Panc1 (cell line): ENCODE data around the gene NCAPG2. TPM values are rescaled to one million over a fixed set of nuclear protein-coding genes. Genes with fewer than 3 reads are reported as not detected.

Experiments
- ATAC-seq: fragments of 200-7000 bp; cut with Tn5 transposase; 2 replicates; pipeline ENCODE4 v1.9.1; 2020; ENCODE audit warnings: mild to moderate bottlenecking, moderate library complexity
- BruUV-seq: library from RNA; stranded (reverse); fragments of 400-500 nt; replicated peaks from 2 replicates; lab custom pipeline; 2021; lab: Mats Ljungman, UMichigan
- CTCF ChIA-PET: fragments of 300-600 bp; sonication (Branson Sonifier 250); formaldehyde crosslinking; loops from one replicate; lab custom pipeline; 2022; ENCODE audit warnings: antibody characterized with exemption; lab: Charles Lee
- POLR2A ChIA-PET: fragments of 300-600 bp; sonication (Branson Sonifier 250); formaldehyde crosslinking; loops from one replicate; lab custom pipeline; 2022; ENCODE audit warnings: antibody characterized with exemption; lab: Charles Lee
- DNase-seq: peaks from one replicate; pipeline ENCODE4 v3.0.0-alpha.2; 2010; ENCODE audit warnings: low read depth, low spot score
- H3K27ac ChIP-seq: 2 replicates; pipeline ENCODE4 v1.5.1; 2011; ENCODE audit warnings: mild to moderate bottlenecking, low read length, inconsistent platforms
- H3K27me3 ChIP-seq: fragments of 200-500 bp; sonication (Bioruptor generic); 2 replicates; pipeline ENCODE4 v1.6.0; 2014; ENCODE audit warnings: low read length, inconsistent platforms; ENCODE audit not compliant: control insufficient read depth, insufficient read depth
- H3K36me3 ChIP-seq: fragments of 200-500 bp; sonication (Bioruptor generic); 2 replicates; pipeline ENCODE4 v1.5.1; 2014; ENCODE audit warnings: inconsistent platforms, mild to moderate bottlenecking, low read length, moderate library complexity; ENCODE audit not compliant: control insufficient read depth, insufficient read depth
- H3K4me1 ChIP-seq: 2 replicates; pipeline ENCODE4 v1.5.1; 2011; ENCODE audit warnings: inconsistent platforms, mild to moderate bottlenecking, low read length, moderate library complexity; ENCODE audit not compliant: control insufficient read depth, insufficient read depth
- H3K4me3 ChIP-seq, 2 experiments: 2 replicates each; pipeline ENCODE4 v1.5.1; 2011 to 2012; ENCODE audit warnings: low read depth in 2 of 2, low read length in 2 of 2, mild to moderate bottlenecking in 2 of 2, inconsistent platforms in 1 of 2, moderate library complexity in 1 of 2
- H3K9me3 ChIP-seq: fragments of 200-500 bp; sonication (Bioruptor generic); 2 replicates; pipeline ENCODE4 v1.5.1; 2014; ENCODE audit warnings: low read depth, mild to moderate bottlenecking, inconsistent platforms, low read length, moderate library complexity; ENCODE audit not compliant: control insufficient read depth, insufficient read depth
- CTCF ChIP-seq: fragments of 450-650 bp; IDR thresholded peaks from 2 replicates; pipeline ENCODE4 v1.5.1; 2017; ENCODE audit warnings: mild to moderate bottlenecking
- POLR2AphosphoS5 ChIP-seq: IDR thresholded peaks from 2 replicates; pipeline ENCODE4 v1.6.1; 2012; ENCODE audit warnings: mild to moderate bottlenecking, low read depth, low read length, moderate library complexity
- REST ChIP-seq, 2 experiments: IDR thresholded peaks; 2 replicates each; pipeline ENCODE4 v1.6.1; 2011 to 2012; ENCODE audit warnings: low read depth in 2 of 2, control low read depth in 1 of 2, low read length in 1 of 2, mild to moderate bottlenecking in 1 of 2, moderate library complexity in 1 of 2; ENCODE audit not compliant: insufficient read depth in 1 of 2
- SIN3A ChIP-seq: IDR thresholded peaks from 2 replicates; pipeline ENCODE4 v1.6.1; 2012; ENCODE audit warnings: low read depth, mild to moderate bottlenecking, low read length, moderate library complexity, borderline replicate concordance; ENCODE audit not compliant: insufficient read depth
- TCF7L2 ChIP-seq: IDR thresholded peaks from 2 replicates; pipeline ENCODE4 v1.6.1; 2011; ENCODE audit warnings: mild to moderate bottlenecking, low read depth, low read length, inconsistent platforms
- in situ Hi-C: cut with HindIII; loops from 2 replicates; pipeline ENCODE4 v1.10.0; 2016; ENCODE audit warnings: low sequenced_read_pairs, low pct_unique_long_range_greater_than_20kb
- intact Hi-C: fragments of 100-400 bp; cut with micrococcal nuclease; formaldehyde crosslinking; loops from one replicate; pipeline ENCODE4 v1.10.0; 2022; ENCODE audit not compliant: unreplicated experiment
- total RNA-seq: library from RNA; stranded (reverse); gene quantifications from one replicate; pipeline ENCODE4 v1.2.1, GENCODE V29; 2021; ENCODE audit not compliant: unreplicated experiment

NCAPG2 gene
- total RNA-seq, 1 experiment from 2014 or later, result 81.4 TPM

DNA sequence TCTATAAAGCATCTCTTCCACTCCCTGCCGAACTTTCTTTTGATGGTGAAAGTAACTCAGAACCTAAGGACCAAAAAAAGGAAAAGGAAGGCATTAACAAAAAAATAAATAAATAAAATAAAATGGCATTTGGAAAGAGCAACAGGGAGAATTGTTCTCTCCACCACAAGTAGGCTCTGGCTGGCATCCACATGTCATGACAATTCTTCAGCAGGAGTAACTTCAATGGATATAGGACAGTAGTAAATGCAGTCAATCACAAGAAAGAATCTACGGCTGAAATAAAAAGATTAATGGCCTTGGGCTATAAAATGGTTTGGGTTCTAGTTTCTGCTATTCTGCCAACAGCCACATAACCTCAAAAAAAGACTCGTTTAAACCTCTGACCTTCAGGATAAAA is 23.9 kb downstream of the NCAPG2 start:
- intact Hi-C loops (no loop called here), in situ Hi-C loops (no loop called here)
- no peak for TF ChIP-seq CTCF
- TF ChIP-seq POLR2AphosphoS5, result no peak
- no peak for TF ChIP-seq TCF7L2
- TF ChIP-seq REST (IDR thresholded peaks at IDR 0.05; ENCODE audit: insufficient read depth in 1 of 2, low read depth in 2 of 2, low read length in 1 of 2), result no peak
- no peak for TF ChIP-seq SIN3A
- Histone ChIP-seq H3K4me1 (no peaks in the 10 kb centered on the region), H3K27me3 (no peaks in the 10 kb centered on the region), H3K4me3 (no peak overlapping the region), H3K36me3 (peaks cover 23% of the 10 kb centered on the region), H3K27ac (no peak overlapping the region), H3K9me3 (no peaks in the 10 kb centered on the region)
- ChIA-PET CTCF (no interaction called here), POLR2A (no interaction called here)
- BruUV-seq, result no TSS peak
- ATAC-seq, result no peak
- no peak for DNase-seq

- Histone ChIP-seq H3K4me1 (no peaks in the 10 kb centered on the region), H3K4me3 (no peak overlapping the region), H3K36me3 (peaks cover 23% of the 10 kb centered on the region), H3K9me3 (no peaks in the 10 kb centered on the region), H3K27ac (no peak overlapping the region), H3K27me3 (no peaks in the 10 kb centered on the region)
- POLR2A ChIA-PET, result no interaction called here
- DNase-seq (no peak), ATAC-seq (no peak)
- in situ Hi-C loops, result no loop called here
- no TSS peak for BruUV-seq
- intact Hi-C loops, result no loop called here
- TF ChIP-seq SIN3A (no peak), CTCF (no peak), REST (IDR thresholded peaks at IDR 0.05; ENCODE audit: insufficient read depth in 1 of 2, low read depth in 2 of 2, low read length in 1 of 2) (no peak), TCF7L2 (no peak), POLR2AphosphoS5 (no peak)
- CTCF ChIA-PET, result no interaction called here
These were observed 27.7 kb downstream of the NCAPG2 start for GRCh38 chr7:158676906-158677305.
